Caki2 (cell line): ENCODE data around the gene LAMC3. TPM values are rescaled to one million over a fixed set of nuclear protein-coding genes. Genes with fewer than 3 reads are reported as not detected.

Experiments
- DNase-seq: peaks from one replicate; pipeline ENCODE4 v3.0.0-alpha.2; 2015; ENCODE audit warnings: low read depth
- in situ Hi-C: cut with HindIII; loops from 2 replicates; pipeline ENCODE4 v1.10.0; 2016; ENCODE audit warnings: low sequenced_read_pairs, low pct_unique_long_range_greater_than_20kb, mixed read lengths
- total RNA-seq: library from RNA; depleted of rRNA; stranded (reverse); fragments of >200 nt; shearing (Covaris generic); gene quantifications from 2 replicates; pipeline ENCODE4 v1.2.3, GENCODE V29; 2014; ENCODE audit warnings: low replicate concordance

Gene LAMC3
- total RNA-seq, 1 experiment from 2014 or later, result 15.2 TPM

- no peak for DNase-seq
- in situ Hi-C loops, result no loop called here
These were observed 20.1 kb upstream of the LAMC3 start for GRCh38 chr9:130988905-130989304.

GRCh38 chr9:130989391-130989790 lies 19.6 kb upstream of the LAMC3 start:
- no peak for DNase-seq
- in situ Hi-C loops, result no loop called here

GRCh38 chr9:130989891-130990290 lies 19.1 kb upstream of the LAMC3 start:
- in situ Hi-C loops, result no loop called here
- no peak for DNase-seq

- no peak for DNase-seq
- in situ Hi-C loops, result no loop called here
These were observed 18.5 kb upstream of the LAMC3 start for GRCh38 chr9:130990306-130990977.

- in situ Hi-C loops, result no loop called here
- DNase-seq, result no peak
These were observed 17.8 kb upstream of the LAMC3 start for GRCh38 chr9:130990978-130991777.

GRCh38 chr9:130991778-130992681 lies 16.9 kb upstream of the LAMC3 start:
- in situ Hi-C loops, result no loop called here
- no peak for DNase-seq

GRCh38 chr9:130992682-130993032 lies 16.3 kb upstream of the LAMC3 start:
- in situ Hi-C loops, result no loop called here
- DNase-seq, result no peak

- in situ Hi-C loops, result no loop called here
- no peak for DNase-seq
These were observed 15.5 kb upstream of the LAMC3 start for GRCh38 chr9:130993303-130994030.

GRCh38 chr9:130994135-130995085 lies 14.6 kb upstream of the LAMC3 start:
- no peak for DNase-seq
- in situ Hi-C loops, result no loop called here

GRCh38 chr9:130995086-130996011 lies 13.6 kb upstream of the LAMC3 start:
- DNase-seq, result peak; percentile 41

GRCh38 chr9:130996205-130996604 lies 12.8 kb upstream of the LAMC3 start:
- in situ Hi-C loops, result no loop called here

More at GRCh38 chr9:130995086-130996011, 13.6 kb upstream of the LAMC3 start:
- in situ Hi-C loops, result no loop called here

GRCh38 chr9:130996676-130997394 lies 12.1 kb upstream of the LAMC3 start:
- no peak for DNase-seq
- in situ Hi-C loops, result no loop called here

More at GRCh38 chr9:130996205-130996604, 12.8 kb upstream of the LAMC3 start:
- no peak for DNase-seq

GRCh38 chr9:130997395-130997684 lies 11.6 kb upstream of the LAMC3 start:
- DNase-seq, result no peak
- in situ Hi-C loops, result no loop called here

GRCh38 chr9:130997925-130998596 lies 10.9 kb upstream of the LAMC3 start:
- in situ Hi-C loops, result no loop called here
- peak; percentile 65 for DNase-seq

GRCh38 chr9:130998597-130999244 lies 10.3 kb upstream of the LAMC3 start:
- no peak for DNase-seq
- in situ Hi-C loops, result no loop called here
